GM19025 (cell line): ENCODE data around the gene RIPK1.
"Not testable (repeated sequence)": the region's sequence is repeated elsewhere in the genome, so short reads cannot be mapped to it uniquely, and the experiment has no call there.

Source experiments
- ATAC-seq: cut with Tn5 transposase; IDR thresholded peaks from one replicate; pipeline ENCODE4 v1.9.1; 2021; ENCODE audit warnings: mild to moderate bottlenecking, low read depth, moderate library complexity; ENCODE audit not compliant: unreplicated experiment

Gene RIPK1

DNA sequence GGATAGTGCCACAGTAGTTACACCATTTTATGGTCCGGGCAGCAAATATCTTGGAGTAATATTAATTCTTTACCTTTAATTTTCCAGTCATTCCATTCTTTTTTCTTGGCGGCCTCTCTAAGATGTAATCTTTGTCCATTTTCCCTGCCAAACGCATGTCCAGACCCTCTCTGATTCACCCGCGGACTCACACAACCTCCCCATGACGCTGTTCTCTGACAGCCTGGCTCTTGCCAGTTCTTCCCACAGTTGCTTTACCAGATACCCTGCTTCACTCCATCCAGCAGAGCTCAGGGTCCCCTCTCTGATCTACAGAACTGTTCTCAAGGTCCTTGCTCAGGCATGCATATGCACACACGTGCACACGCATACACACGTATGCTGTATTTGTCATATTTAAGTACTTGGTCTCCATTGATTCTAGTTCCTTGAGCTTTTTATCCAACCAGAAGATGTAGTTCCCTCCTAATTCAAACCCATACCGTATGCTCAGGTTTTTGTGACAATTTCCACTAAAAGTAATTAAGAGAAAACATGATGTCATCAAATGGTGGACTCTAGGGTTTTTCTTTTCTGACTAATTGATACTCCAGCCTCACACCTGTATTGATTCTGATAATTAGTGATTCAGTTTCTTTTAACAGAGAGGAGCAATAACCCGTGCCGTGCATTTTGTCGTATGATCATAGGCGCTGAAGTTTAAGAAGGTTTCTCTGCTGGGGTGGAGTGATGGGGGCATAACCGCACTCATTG lies 60.2 kb downstream of the RIPK1 start:
- ATAC-seq = no peak

DNA sequence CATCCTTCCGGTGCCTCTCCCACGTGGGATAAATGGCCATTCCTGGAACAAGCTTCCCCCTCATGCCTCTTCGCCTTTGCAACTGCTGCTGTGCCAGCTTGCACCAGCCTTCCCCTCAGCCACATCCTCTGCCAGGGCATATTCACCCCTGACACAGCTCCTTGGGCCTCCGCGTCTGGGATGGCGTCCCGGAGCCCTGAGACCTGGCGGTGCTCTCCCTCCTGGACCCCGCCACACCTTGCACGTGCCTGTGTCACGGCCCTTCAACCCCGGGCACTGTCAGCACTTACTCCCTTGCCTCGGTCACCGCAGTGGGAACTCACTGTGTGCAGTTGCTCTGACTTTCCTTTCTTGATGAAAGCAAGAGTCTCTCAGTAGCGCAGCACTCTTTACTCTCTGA lies 63.4 kb downstream of the RIPK1 start:
- ATAC-seq = no peak

DNA sequence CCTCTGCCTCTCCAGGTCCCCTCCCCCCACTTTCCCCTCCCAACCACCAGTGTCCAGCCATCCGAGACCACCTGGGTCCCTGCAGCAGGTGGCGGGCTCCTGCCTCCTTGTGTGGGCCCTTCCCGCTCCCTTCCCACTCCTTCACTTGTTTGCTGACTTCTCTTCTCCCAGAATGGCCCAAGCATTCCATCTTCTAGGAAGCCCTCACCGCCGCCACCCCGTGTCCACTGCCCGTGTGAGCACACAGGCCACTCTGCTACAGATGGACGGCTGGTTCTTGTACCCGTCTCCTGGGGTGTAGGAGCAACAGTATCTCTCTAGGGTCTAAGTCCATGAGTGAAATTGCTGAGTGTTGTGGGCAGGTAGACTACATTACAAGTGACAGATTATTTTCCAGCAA lies 65.2 kb downstream of the RIPK1 start:
- no peak for ATAC-seq

DNA sequence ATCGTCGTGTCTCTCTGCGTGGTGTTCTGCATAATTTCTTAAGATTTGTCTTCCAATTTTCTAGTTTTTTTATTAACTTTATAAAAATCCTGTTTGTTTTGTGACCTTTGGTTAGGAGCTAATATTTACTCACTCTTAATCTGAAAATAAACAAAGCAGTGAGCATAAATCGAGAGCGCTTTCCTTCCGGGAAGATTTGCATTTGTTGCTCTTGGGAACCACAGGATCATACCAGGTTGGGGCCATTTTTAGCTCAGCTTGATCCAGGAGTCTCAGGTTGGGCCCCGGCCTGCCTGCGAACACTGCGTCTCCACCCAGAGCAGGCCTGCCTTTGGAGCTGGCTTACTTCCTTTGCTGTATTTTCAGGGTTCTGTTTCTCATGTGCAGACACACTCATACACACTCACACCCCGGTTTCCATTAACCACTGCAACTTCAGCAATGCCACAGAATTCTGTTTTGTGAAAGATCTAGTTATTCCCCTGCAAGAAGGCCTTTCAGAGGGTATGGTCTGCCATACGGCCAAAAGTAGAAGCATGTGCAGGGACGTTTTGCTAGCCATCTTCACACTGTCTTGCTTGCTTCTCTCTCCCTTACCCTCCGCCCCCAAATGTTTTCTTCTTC lies 67.5 kb downstream of the RIPK1 start:
- no peak for ATAC-seq

DNA sequence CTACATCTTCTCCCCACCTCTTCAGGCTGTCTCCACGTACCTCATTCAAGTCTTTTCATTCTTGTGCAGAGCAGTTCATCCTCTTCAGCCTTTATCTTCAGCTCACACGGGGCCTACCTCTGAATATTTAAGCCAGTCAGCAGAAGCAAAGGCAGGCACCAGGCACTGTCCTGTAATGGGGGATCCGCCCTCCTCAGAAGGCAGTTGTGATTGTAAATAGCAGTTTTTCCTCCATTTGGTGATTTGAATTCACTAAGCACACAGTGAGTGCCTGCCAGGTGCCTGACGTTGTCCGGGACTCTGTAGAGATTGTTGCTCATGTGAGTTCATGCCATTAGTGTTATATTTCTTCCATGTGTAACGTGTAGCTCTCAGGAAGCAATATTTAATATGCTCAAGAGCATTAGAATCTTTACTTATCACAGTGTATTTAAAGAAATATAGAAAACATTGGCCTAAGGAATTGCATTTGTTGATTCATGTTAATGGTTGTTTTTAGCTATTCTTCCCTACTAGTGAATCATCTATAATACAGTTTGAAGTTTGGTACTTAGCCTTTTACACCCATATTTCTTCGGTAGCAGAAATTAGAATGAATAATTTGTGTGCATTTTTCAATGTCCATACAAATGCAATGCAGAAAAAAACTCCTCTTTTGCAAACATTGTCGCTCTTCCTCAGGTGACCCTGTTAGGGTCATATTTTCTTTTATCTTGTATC lies 68.2 kb downstream of the RIPK1 start:
- ATAC-seq = no peak

DNA sequence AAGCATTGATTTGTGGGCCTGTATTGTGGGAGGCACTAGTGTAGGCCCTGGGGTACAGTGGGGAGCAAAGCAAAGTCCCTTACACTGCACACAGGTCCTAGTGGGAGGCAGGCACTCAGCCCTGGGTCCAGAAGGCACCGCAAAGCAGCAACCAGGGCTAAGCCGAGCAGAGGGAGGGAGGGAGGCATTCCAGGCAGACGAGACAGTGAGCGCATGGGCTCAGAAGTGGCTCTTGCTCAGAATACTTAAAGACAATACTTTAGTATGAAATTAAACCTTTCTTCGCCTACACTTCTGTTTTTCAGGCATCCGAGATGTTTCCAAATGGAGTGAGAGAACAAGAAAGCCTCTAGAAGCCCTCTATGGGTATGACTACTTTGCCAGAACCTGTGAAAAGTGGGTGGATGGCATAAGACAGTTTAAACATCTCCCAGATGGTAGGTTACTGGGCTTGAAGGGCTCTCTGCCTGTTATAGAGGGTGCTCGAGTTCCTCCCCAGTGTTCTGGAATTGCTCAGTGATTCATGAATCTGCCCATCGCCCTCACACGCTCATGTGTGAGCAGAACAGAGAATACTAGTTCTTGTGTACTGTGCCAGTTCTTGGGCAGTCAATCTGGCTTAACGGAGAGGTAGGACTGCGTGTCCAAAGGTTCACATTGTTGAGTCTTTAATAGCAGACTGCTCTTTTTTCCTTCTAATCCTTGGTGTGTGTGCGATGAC lies 68.9 kb downstream of the RIPK1 start:
- no peak for ATAC-seq

DNA sequence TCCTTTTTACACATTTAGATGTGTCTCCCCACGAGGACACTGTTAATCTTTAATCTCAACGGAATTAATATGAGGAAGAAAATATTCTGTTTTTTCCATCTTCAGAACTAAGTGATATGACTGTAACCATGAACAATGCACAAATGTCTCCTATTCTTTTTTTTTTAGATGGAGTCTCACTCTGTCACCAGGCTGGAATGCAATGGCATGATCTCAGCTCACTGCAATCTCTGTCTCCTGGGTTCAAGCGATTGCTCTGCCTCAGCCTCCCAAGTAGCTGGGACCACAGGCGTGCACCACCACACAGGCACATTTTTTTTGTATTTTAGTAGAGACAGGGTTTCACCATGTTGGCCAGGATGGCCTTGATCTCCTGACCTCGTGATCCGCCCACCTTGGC lies 69.6 kb downstream of the RIPK1 start:
- not testable (repeated sequence) for ATAC-seq

DNA sequence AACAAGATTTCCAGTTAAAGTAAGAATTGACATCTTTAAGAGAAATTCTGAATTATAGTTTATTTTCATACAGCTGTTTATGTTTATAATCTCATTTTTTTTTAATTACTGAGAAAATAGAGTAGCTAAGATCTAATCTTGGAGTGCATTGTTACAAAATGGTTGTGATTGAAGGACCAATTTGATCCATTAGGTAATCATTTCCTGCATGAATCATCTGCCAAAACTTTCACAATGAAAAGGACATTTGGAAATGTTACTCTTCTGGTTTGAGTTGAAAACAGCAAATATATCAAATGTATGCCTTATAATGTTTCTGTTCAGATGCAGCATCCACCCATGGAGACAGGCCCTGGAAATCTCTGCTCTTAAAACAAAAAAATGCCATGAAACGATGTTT lies 70.0 kb downstream of the RIPK1 start:
- ATAC-seq = no peak

DNA sequence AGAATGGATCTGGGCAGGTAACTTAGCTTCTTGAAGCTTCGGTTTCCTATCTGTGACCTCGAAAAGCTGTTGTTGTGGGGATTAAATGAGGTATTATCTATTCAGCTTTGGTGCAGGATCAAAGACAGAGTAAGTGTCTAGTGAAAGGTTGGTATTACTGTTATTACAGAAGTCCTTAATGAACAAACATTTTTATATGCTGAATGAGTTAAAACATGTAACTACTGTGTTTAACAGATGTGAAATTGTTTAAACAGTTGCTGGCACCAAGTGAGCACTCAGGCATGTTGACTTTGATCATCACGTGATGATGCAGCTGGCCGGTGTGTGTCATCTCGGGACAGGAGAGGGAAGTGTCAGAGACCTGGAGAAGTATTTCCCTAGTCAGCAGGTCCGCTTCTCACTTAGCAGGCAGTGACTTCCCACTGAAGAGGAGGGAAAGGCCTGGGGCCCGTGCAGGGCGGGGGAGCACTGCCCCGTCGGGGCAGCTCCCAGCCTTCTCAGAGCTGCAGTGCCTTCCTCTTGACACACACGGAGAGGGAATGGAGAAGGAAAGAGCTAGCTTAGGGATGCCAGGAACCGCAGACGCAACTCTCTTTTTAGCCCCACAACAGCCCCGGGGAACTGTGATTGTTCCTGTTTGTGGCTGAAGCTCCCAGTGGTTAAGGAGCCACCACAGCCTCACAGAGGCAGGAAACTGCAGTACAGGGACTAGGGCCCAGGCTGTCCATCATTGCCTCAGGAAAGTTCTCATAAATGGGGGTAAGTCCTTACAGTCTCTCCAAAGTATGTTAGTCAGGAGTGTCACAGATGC lies 71.0 kb downstream of the RIPK1 start:
- no peak for ATAC-seq

DNA sequence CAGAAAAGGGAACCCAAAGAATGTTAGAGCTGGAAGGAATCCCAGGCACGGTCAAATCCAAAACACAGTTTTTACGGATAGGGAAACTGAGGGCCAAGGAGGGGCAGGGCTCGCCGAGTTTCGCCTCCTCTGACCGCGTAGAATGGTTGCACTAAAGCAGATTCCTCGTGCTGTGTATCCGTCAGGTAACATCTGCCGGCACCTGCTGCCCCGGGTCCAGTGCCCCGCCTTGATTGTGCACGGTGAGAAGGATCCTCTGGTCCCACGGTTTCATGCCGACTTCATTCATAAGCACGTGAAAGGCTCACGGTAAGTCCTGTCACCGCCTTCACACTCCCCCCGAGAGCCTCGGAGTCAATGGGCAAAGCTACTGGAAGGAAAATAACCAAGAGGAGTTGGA lies 71.9 kb downstream of the RIPK1 start:
- no peak for ATAC-seq

DNA sequence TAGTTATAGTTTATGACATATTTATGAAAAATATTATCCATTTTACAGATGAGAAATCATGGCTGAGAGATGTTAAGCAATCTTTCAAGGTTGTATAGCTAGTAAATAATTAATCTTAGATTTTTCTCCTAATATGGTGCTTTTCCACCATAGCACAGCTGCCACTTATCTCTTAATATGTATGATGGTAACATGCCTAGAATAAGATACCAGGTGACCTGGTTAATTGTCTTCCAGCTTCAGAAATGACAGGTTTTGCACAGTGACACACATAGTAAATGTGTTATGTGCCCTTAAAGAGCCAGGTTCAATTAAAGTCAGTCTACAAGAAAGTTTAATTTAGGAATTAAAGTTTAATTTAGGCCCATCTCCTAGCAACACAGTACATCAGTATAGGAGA lies 74.2 kb downstream of the RIPK1 start:
- ATAC-seq = no peak

DNA sequence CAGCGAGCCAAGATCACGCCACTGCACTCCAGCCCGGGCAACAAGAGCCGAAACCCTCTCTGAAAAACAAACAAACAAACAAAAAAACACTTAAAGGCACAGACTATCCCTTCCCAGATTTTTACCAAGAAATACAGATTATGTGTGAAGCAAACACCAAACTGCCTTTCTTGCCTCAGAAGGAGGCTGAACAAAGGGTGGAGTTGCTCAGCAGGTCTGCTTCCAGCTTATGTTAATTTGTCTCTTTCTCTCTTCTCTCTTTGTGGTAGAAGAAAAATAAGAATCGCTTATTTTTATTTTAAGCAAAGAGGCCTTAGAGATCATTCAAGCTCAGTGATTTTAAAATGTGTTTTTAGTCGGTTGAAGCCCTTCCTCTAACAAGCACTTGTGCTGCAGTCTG lies 74.9 kb downstream of the RIPK1 start:
- ATAC-seq = no peak

DNA sequence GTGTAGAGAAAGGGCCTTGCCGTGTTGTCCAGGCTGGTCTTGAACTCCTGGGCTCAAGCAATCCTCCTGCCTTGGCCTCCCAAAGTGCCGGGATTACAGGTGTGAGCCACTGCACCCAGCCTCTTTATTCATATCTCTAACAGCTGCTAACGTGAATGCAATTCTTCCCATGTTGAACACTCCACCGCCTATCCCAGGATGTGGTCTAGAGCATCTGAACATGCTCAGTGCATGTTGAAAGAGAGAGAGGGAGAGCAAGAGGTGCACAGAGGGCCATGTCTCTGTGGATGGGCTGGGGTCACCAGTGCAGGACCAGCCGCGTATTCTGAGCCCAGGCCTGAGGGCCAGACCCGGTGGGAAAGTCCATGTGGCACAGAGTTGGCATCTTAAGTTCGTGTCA lies 76.3 kb downstream of the RIPK1 start:
- ATAC-seq = no peak

DNA sequence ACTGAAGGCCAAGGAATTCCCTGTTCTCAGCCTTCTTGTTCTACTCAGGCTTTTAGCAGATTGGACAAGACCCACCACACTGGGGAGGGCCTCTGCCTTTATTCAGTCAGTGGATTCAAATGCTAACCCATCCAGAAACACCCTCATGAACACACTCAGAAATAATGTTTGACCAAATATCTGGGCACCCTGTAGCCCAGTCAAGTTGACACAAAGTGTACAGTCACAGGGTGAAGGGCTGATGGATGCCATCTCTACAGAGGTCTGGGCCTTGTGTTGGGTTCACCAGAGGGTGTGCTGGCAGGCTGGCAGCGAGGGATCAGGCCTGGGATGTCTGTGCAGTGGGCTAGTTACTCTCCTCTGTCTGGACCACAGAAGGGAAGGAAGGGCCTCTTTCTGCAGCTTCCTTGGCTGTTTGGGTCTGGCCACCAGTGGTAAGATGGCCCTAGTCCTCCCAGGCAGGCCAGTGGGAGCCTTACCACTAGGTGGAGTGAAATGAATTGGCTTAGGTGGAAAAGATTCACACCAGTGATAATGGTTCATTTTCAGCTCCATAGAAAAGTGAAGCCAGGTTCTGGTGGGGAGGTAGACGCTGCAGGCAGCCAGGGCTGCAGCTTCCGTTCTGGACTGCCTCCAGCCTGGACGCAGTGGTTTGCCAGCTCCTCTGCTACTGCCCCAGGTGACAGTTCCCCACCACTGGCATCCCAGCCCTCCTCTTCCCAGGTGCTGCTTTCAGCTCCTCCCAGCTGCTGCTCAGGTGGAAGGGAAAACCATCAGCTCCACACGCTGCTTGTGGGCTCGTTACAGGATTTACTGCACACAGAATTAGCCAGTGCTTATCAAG lies 79.8 kb downstream of the RIPK1 start:
- no peak for ATAC-seq

DNA sequence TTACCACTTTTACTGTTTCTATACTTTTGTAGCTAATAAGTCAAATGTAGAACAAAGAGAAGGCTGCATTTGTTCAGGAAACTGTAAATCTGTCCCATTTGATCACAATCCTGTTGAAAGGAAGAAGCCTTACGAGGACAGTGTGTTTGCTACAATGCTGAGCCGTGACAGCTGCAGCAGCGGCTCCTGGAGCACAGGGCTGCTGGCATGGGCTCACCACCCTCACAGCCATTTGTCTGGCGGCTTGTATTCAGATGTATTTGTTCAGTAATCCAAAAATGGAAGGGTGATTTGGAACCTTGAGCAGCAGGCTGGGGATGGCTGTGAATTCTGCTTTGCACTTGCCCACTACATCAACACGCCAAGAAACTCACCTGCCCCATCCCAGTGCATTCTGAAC lies 83.4 kb downstream of the RIPK1 start:
- ATAC-seq = no peak

DNA sequence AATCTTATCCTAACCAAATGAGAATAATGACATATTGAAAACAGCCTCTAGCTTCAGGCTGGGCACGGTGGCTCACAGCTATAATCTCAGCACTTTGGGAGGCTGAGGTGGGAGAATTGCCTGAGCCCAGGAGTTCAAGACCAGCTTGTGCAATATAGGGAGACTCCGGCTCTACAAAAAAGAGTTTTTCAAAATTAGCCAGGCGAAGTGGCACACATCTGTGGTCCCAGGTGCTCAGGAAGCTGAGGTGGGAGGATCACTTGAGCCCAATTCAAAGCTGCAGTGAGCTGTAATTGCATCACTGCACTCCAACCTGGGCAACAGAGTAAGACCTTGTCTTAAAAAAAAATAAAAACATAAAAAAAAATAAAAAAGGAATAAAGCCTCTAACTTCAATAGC lies 84.4 kb downstream of the RIPK1 start:
- ATAC-seq = no peak

DNA sequence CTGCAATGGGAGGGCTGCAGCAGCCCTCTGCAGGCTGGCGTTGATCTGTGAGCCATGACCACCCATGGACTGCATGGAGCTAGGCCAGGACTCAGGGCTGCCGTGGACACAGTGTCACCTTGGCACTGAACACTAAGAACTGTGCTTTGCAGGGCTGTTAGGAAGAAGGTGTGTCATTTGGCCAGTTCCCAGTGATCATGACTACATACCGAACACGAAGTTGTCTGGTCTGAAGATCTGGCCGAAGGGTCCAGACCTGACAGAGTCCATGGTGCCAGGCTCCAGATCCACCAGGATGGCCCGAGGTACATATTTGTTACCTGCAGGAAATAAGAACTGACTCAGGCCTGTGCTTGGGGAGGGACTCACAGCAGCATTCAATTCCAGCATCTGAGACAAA lies 87.1 kb downstream of the RIPK1 start:
- not testable (repeated sequence) for ATAC-seq

DNA sequence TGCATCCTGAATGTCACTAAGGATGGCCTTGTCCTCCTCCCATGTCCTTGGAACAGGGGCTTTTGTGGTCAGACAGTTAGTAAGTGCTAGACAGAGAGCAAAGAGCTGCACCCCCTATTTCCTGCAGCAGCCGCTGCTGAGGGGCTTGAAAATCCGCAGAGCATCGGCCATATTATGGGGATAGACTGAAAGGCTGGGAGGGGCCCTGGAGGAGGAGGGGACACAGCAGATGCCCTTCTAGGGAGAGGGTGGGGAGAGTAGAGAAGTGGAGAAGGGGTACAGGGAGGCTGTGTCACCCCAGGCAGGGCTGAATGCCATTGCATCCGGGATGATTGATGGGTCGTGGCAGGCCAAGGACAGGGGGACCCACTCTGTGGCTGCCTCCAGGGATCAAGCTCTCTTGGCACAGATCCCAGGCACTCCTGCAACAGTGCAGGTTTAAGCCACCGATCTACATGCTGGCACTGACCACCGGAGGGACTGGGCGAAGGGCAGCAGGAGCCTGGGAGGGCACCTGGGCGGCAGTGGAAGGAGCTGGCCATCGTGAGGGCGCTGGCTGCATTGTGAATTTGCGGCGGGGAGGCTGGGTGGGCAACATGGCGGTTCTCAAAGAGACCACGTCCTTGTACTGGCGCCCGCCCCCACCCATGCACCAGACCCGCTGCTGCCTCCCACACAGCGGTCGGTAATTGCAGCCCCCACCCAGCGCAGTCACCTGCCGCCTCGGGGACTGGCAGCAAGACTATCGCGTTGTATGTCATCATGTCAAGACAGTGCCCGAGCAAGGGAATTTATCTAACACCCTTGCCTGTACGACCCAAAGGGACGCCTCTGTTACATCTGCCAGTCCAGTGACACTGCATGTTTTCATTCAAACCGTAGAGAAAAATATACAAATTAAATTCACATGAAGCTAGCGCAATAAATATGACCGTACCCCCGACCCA lies 88.2 kb downstream of the RIPK1 start:
- ATAC-seq = not testable (repeated sequence)
